Endodermal cell (in vitro differentiated cells): ENCODE results near the gene ANKRD12. TPM values are rescaled to one million over a fixed set of nuclear protein-coding genes. Genes with fewer than 3 reads are reported as not detected.

Experiments
- DNase-seq: peaks from one replicate; pipeline ENCODE4 v3.0.0-alpha.2; 2017
- H3K27ac ChIP-seq: 2 replicates; pipeline ENCODE4 v1.5.1; 2013; ENCODE audit warnings: mild to moderate bottlenecking, low read depth, low read length, moderate library complexity
- H3K27me3 ChIP-seq: 2 replicates; pipeline ENCODE4 v1.6.1; 2013; ENCODE audit warnings: mild to moderate bottlenecking, low read length, moderate library complexity; ENCODE audit not compliant: insufficient read depth, control insufficient read depth, poor library complexity, severe bottlenecking
- H3K36me3 ChIP-seq: 2 replicates; pipeline ENCODE4 v1.7.0; 2013; ENCODE audit warnings: mild to moderate bottlenecking, low read length, moderate library complexity; ENCODE audit not compliant: control insufficient read depth, insufficient read depth
- H3K4me1 ChIP-seq: one replicate; pipeline ENCODE4 v1.7.0; 2013; ENCODE audit warnings: low read length; ENCODE audit not compliant: control insufficient read depth, insufficient read depth
- H3K4me3 ChIP-seq: 2 replicates; pipeline ENCODE4 v1.5.1; 2013; ENCODE audit warnings: mild to moderate bottlenecking, low read length, moderate library complexity
- H3K9ac ChIP-seq: 2 replicates; pipeline ENCODE4 v1.6.1; 2013; ENCODE audit warnings: mild to moderate bottlenecking, low read length, moderate library complexity; ENCODE audit not compliant: poor library complexity, severe bottlenecking; ENCODE audit errors: extremely low read depth
- H3K9me3 ChIP-seq: 2 replicates; pipeline ENCODE4 v1.6.1; 2013; ENCODE audit warnings: mild to moderate bottlenecking, low read length, moderate library complexity; ENCODE audit not compliant: control insufficient read depth
- H3K27ac Mint-ChIP-seq: 2 replicates; pipeline ENCODE4 v1.8.0; 2020; ENCODE audit warnings: mixed read lengths
- H3K27me3 Mint-ChIP-seq: 2 replicates; pipeline ENCODE4 v1.8.0; 2021; ENCODE audit warnings: mild to moderate bottlenecking, mixed read lengths; ENCODE audit not compliant: insufficient read depth
- H3K36me3 Mint-ChIP-seq: 2 replicates; pipeline ENCODE4 v1.8.0; 2020; ENCODE audit warnings: low read depth, mixed read lengths
- H3K4me1 Mint-ChIP-seq: 2 replicates; pipeline ENCODE4 v1.8.0; 2020; ENCODE audit warnings: mixed read lengths
- H3K4me3 Mint-ChIP-seq: 2 replicates; pipeline ENCODE4 v1.8.0; 2020; ENCODE audit warnings: mild to moderate bottlenecking, moderate library complexity, mixed read lengths
- H3K9me3 Mint-ChIP-seq: 2 replicates; pipeline ENCODE4 v1.8.0; 2020; ENCODE audit warnings: mild to moderate bottlenecking, mixed read lengths
- WGBS, 2 experiments: methylation state at CpG; one replicate each; pipeline versions ENCODE4 v1.1.5 to v1.1.7; 2013; ENCODE audit warnings: missing lambda C conversion rate in 2 of 2, mixed read lengths in 1 of 2; ENCODE audit not compliant: insufficient coverage in 1 of 2, insufficient read length in 1 of 2; 5-methylcytosine and 5-hydroxymethylcytosine counted together
- total RNA-seq, 2 donors: library from RNA; stranded (reverse); fragmentation: NEBNext Ultra II Directional in 1 of 2; extraction: Animal tissue kit (Norgen Biotek cat#: 25700) in 1 of 2; gene quantifications; 2 replicates in 1 of 2; 3 replicates in 1 of 2; pipeline ENCODE4 v1.2.1, GENCODE V29; 2021
- TF ChIP-seq, protein P1 (sequence below): fragments of 200-600 bp; sonication (generic); conservative IDR thresholded peaks from 2 replicates; pipeline ENCODE4 v1.5.0; 2021; ENCODE audit warnings: antibody characterized with exemption, mild to moderate bottlenecking

The ANKRD12 gene
- total RNA-seq, 2 donors from 2014 or later: 36.0 to 41.6 TPM

DNA sequence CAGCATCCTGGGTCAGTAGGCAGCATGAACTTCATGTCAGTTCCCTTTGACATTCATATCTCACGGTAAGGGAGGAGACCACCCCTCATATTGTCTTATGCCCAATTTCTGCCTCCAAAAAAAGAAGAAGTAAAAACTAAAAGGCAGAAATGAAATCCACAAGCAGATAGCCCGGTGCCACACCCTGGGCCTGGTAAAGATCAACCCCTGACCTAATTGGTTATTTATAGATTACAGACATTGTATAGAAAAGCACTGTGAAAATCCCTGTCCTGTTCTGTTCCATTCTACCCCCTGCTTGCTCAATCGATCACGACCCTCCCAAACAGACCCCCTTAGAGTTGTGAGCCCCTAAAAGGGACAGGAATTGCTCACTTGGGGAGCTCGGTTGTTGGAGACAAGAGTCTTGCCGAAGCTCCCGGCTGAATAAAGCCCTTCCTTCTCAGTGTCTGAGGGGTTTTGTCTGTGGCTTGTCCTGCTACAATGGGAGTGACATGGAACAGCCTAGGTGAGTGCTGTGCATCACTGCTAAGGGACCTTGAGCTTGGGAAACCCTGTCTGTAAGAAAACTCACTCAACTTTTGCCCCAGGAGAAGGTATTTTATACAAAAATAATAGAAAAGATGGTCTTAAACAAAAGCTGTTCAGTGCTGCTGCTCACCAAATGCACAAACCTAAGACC lies 23.0 kb upstream of the ANKRD12 start:
- peaks cover 15% of the 10 kb centered on the region for H3K36me3 ChIP-seq
- H3K9ac ChIP-seq: no peak overlapping the region
- no peaks in the 10 kb centered on the region for H3K4me1 ChIP-seq
- WGBS, 2 experiments: 91 to 97% methylated on average over 5 to 7 of the region's 7 CpGs
- H3K27me3 ChIP-seq: peaks cover 18% of the 10 kb centered on the region
- peaks cover 26% of the 10 kb centered on the region for H3K36me3 Mint-ChIP-seq
- no peak overlapping the region for H3K4me3 ChIP-seq
- peaks cover 10% of the 10 kb centered on the region for H3K4me1 Mint-ChIP-seq
- H3K9me3 Mint-ChIP-seq: no peaks in the 10 kb centered on the region
- no peak overlapping the region for H3K4me3 Mint-ChIP-seq
- no peak overlapping the region for H3K27ac Mint-ChIP-seq
- TF ChIP-seq, protein P1, sequence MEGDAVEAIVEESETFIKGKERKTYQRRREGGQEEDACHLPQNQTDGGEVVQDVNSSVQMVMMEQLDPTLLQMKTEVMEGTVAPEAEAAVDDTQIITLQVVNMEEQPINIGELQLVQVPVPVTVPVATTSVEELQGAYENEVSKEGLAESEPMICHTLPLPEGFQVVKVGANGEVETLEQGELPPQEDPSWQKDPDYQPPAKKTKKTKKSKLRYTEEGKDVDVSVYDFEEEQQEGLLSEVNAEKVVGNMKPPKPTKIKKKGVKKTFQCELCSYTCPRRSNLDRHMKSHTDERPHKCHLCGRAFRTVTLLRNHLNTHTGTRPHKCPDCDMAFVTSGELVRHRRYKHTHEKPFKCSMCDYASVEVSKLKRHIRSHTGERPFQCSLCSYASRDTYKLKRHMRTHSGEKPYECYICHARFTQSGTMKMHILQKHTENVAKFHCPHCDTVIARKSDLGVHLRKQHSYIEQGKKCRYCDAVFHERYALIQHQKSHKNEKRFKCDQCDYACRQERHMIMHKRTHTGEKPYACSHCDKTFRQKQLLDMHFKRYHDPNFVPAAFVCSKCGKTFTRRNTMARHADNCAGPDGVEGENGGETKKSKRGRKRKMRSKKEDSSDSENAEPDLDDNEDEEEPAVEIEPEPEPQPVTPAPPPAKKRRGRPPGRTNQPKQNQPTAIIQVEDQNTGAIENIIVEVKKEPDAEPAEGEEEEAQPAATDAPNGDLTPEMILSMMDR: no peak
- no peak for DNase-seq
- H3K9me3 ChIP-seq: no peaks in the 10 kb centered on the region
- H3K27ac ChIP-seq: no peak overlapping the region
- peaks cover 20% of the 10 kb centered on the region for H3K27me3 Mint-ChIP-seq

DNA sequence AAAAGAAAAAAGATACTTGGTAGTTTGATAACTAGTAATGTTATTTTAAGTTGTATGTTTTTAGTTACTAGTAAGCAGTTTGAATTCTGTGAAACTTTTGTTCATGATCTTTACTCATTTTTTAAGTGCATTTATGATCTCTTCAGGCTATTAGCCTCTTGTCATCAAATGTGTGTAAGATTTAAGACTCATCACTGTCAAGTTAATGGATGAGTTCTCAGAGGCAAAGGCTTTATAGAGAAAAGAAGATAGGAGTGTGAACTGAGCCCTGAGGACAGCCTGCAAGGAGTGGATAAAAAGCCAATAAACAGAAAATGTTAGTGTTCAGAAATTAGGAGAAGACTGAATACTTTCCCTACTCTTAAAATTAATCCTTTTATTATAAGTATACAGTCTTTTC lies 20.6 kb upstream of the ANKRD12 start:
- Histone ChIP-seq H3K27ac (no peak overlapping the region), H3K4me3 (no peak overlapping the region), H3K36me3 (peaks cover 33% of the 10 kb centered on the region), H3K27me3 (no peaks in the 10 kb centered on the region), H3K4me1 (no peaks in the 10 kb centered on the region), H3K9ac (no peak overlapping the region), H3K9me3 (no peaks in the 10 kb centered on the region)
- Mint-ChIP-seq H3K4me3 (no peak overlapping the region), H3K27ac (no peak overlapping the region), H3K36me3 (peaks cover 35% of the 10 kb centered on the region), H3K27me3 (no peaks in the 10 kb centered on the region), H3K4me1 (no peaks in the 10 kb centered on the region), H3K9me3 (no peaks in the 10 kb centered on the region)
- TF ChIP-seq, protein P1: no peak
- DNase-seq: no peak

DNA sequence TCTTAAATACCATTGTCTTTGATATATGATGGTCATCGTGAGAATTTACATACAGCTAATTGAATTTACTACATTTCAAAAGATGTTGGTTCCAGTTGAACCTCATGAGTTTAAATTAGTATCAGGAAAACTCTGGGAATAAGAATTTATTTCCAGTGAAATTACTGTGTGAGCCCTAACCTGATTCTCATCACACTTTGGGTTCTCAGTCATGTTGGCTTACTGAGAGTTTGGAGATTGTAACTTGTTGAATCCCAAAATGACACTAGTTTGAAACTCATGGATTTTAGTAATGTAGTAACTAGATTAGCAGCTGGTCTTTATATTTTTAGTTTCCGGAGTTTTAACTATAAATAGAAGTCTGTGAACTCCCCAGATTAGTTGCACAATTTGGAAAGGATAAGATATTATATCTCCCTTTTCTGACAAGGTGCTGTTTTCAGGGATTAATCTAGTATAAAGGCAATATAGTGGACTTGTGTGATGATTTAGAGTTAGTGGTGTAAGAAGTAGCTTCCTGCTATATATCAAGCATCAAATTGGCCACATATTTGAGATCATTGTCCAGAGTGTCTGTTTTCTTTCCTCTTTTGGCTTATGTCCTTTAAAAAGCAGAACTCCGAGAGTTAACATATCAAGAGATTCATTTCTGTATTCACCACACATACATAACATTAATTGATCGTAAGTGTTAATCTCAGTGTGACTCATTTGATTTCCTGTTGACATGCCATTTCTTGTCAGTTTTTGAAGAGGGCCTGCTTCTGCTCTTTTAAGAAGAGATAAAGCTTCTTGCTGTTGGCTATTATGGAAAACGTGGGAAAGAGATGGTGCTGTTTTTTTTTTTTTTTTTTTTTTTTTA lies 18.4 kb upstream of the ANKRD12 start:
- Mint-ChIP-seq H3K9me3 (no peaks in the 10 kb centered on the region), H3K27ac (no peak overlapping the region), H3K27me3 (no peaks in the 10 kb centered on the region), H3K4me1 (no peaks in the 10 kb centered on the region), H3K36me3 (peaks cover 35% of the 10 kb centered on the region), H3K4me3 (no peak overlapping the region)
- no peak for DNase-seq
- TF ChIP-seq, protein P1: no peak
- H3K36me3 ChIP-seq: peaks cover 46% of the 10 kb centered on the region
- H3K27me3 ChIP-seq: no peaks in the 10 kb centered on the region
- no peak overlapping the region for H3K9ac ChIP-seq
- no peak overlapping the region for H3K4me3 ChIP-seq
- WGBS, 2 experiments: 90 to 95% methylated on average over 2 to 3 of the region's 5 CpGs
- H3K4me1 ChIP-seq: no peaks in the 10 kb centered on the region
- H3K9me3 ChIP-seq: no peaks in the 10 kb centered on the region
- no peak overlapping the region for H3K27ac ChIP-seq
